Measurements from ENCODE around the gene STAG1. TPM values are rescaled to one million over a fixed set of nuclear protein-coding genes. Genes with fewer than 3 reads are reported as not detected.
"Not testable (repeated sequence)": the region's sequence is repeated elsewhere in the genome, so short reads cannot be mapped to it uniquely, and the experiment has no call there.

The STAG1 gene
- total RNA-seq, 5 donors from 2014 or later (not counting 1 experiment from before 2014, with no cell fraction given) = 38.9 to 52.5 (median 42.7) TPM

DNA sequence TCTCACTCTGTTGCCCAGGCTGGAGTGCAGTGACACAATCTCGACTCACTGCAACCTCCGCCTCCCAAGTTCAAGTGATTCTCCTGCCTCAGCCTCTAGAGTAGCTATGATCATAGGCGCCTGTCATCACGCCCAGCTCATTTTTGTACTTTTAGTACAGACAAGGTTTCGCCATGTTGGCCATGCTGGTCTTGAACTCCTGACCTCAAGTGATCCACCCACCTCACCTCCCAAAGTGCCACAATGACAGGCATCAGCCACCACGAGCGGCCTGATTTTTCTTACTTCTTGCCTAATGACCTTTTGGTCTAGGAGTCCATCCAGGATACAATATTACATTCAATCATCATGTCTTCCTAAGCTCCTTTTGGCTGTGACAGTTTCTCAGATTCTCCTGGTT lies 146.0 kb downstream of the STAG1 start:
- peaks cover 7 to 15% (median 9%) of the 10 kb centered on the region in 3 donors for H3K4me1 Mint-ChIP-seq
- H3K27ac Mint-ChIP-seq; H3K4me3 ChIP-seq (ENCODE audit: control insufficient read depth in 1 of 2, extremely low read depth in 1 of 2, low read length in 1 of 2); H3K27ac ChIP-seq (ENCODE audit: low read length); H3K9me3 Mint-ChIP-seq; H3K27me3 Mint-ChIP-seq; DNase-seq; H3K27me3 ChIP-seq (replicated peaks in 1 of 2; ENCODE audit: control insufficient read depth in 2 of 2, extremely low read depth in 1 of 2, insufficient read depth in 2 of 2, low read length in 1 of 2); H3K4me3 Mint-ChIP-seq; H3K9me3 ChIP-seq; ATAC-seq (replicated peaks in 1 of 4); H3K4me1 ChIP-seq (ENCODE audit: control insufficient read depth in 1 of 2, extremely low read depth in 1 of 2, insufficient read depth in 2 of 2, low read length in 2 of 2); H3K36me3 ChIP-seq (ENCODE audit: control insufficient read depth in 2 of 2, extremely low read depth in 1 of 2, insufficient read depth in 1 of 2, low read length in 1 of 2): not testable (repeated sequence)
- ChIA-PET CTCF (interaction anchor here in 1 of 2 donors (0.7 kb wide), 1 partner anchor 90 kb away, joined by 4 read pairs; no protein-coding TSS in a partner anchor), POLR2A (interaction anchor here in 1 of 2 donors (1.4 kb wide), 1 partner anchor 30 kb away, joined by 3 read pairs; no protein-coding TSS in a partner anchor)
- H3K36me3 Mint-ChIP-seq = peaks cover 39% of the 10 kb centered on the region
- 96% methylated on average over 4 of the region's 7 CpGs for WGBS (ENCODE audit: insufficient coverage)

DNA sequence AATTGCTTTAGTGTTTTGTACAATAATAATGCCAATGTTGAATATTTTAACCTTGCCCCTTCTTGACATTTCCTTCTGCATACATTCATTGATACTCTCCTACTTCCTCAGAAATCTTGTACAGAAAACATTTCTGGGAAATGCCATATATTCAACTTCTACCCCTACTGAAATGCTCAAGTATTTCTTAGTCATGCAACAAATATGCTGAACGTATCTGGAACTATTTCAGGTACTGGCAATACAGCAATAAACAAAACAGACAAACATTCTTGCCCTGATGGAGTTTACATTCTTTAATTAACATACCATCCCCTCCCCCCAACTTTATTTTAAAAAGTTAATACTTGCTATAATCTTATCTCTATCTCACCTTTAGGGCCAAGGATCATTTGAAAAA lies 147.2 kb downstream of the STAG1 start:
- Mint-ChIP-seq H3K27me3 (no peaks in the 10 kb centered on the region), H3K9me3 (no peaks in the 10 kb centered on the region), H3K4me1 (peaks cover 7 to 20% (median 9%) of the 10 kb centered on the region in 3 donors), H3K27ac (peak overlapping the region; percentile 7 to 15), H3K36me3 (peaks cover 40% of the 10 kb centered on the region), H3K4me3 (no peak overlapping the region)
- ATAC-seq (replicated peaks in 1 of 4) (no peak), DNase-seq (no peak)
- H3K27me3 ChIP-seq (replicated peaks in 1 of 2; ENCODE audit: control insufficient read depth in 2 of 2, extremely low read depth in 1 of 2, insufficient read depth in 2 of 2, low read length in 1 of 2) = no peaks in the 10 kb centered on the region
- no peak overlapping the region for H3K4me3 ChIP-seq (ENCODE audit: control insufficient read depth in 1 of 2, extremely low read depth in 1 of 2, low read length in 1 of 2)
- ChIA-PET CTCF (no interaction called here), POLR2A (no interaction called here)
- 82% methylated on average over 1 of the region's 1 CpG for whole genome bisulfite sequencing (ENCODE audit: insufficient coverage)
- no peak overlapping the region for H3K27ac ChIP-seq (ENCODE audit: low read length)
- peaks cover 4 to 13% of the 10 kb centered on the region in 2 donors for H3K36me3 ChIP-seq (ENCODE audit: control insufficient read depth in 2 of 2, extremely low read depth in 1 of 2, insufficient read depth in 1 of 2, low read length in 1 of 2)
- H3K9me3 ChIP-seq = no peaks in the 10 kb centered on the region
- no peaks in the 10 kb centered on the region for H3K4me1 ChIP-seq (ENCODE audit: control insufficient read depth in 1 of 2, extremely low read depth in 1 of 2, insufficient read depth in 2 of 2, low read length in 2 of 2)

DNA sequence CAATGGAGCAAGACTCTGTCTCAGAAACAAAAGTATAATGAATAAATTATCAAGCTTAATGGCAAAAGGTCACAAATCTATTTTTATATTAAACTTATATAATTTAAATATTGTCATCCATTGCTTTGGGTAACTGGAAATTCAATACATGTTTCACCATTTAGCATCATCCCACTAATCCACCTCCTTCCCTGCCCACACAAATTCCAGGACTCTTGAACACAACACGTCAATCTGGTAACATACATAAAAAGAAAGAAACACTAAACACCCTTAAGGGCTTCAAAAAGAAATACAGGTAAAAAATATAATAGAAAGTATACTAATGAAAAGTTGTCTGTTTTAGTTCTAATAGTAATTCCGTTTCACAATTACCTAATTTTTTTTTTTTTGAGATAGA lies 149.4 kb downstream of the STAG1 start:
- WGBS (ENCODE audit: insufficient coverage) = no CpG with 5 or more reads among the region's 2 CpGs
- CTCF ChIA-PET = no interaction called here

DNA sequence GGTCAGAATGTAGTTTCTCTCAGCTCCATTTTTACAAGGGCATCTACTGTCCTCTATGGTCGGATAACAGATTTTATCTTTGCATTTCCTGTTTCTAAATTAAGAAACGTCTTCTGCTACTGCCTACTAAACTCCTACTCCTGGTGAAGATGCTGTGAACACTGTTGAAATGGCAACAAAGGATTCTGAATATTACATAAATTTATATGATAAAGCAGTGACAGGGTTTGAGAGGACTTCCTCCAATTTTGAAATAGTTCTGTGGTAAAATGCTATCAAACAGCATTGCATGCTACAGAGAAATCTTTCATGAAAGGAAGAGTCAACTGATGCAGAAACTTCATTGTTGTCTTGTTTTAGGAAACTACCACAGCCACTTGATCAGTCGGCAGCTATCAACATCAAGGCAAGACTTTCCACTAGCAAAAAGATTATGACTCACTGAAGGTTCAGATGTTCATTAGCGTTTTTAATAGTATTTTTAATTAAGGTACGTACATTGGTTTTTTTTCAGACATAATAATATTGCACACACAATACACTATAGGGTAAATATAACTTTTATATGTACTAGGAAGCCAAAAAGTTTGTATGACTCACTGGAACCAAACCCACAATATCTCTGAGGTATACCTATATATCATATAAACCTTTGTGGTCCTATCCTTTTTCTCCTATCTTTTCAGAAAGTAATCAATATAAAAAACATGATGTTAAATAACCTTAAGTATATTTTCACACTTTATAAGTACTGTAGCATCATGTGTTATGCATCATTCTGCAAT lies 156.1 kb downstream of the STAG1 start:
- no peak overlapping the region for H3K4me3 ChIP-seq (ENCODE audit: control insufficient read depth in 1 of 2, extremely low read depth in 1 of 2, low read length in 1 of 2)
- peaks cover 0 to 7% of the 10 kb centered on the region in 2 donors for H3K36me3 ChIP-seq (ENCODE audit: control insufficient read depth in 2 of 2, extremely low read depth in 1 of 2, insufficient read depth in 1 of 2, low read length in 1 of 2)
- H3K9me3 Mint-ChIP-seq = no peaks in the 10 kb centered on the region
- ATAC-seq (replicated peaks in 1 of 4) = peak in 2 of 4 experiments; percentile 23 to 41
- peaks cover 3 to 5% of the 10 kb centered on the region in 2 experiments for H3K4me1 ChIP-seq (ENCODE audit: control insufficient read depth in 1 of 2, extremely low read depth in 1 of 2, insufficient read depth in 2 of 2, low read length in 2 of 2)
- H3K27ac ChIP-seq (ENCODE audit: low read length) = no peak overlapping the region
- POLR2A ChIA-PET = no interaction called here
- H3K27ac Mint-ChIP-seq = peak overlapping the region; percentile 7 to 11
- CTCF ChIA-PET = no interaction called here
- no peak overlapping the region for H3K4me3 Mint-ChIP-seq
- DNase-seq = peak in 1 of 35 experiments; percentile 10
- H3K27me3 Mint-ChIP-seq = no peaks in the 10 kb centered on the region
- H3K36me3 Mint-ChIP-seq = peaks cover 43% of the 10 kb centered on the region
- H3K27me3 ChIP-seq (replicated peaks in 1 of 2; ENCODE audit: control insufficient read depth in 2 of 2, extremely low read depth in 1 of 2, insufficient read depth in 2 of 2, low read length in 1 of 2) = no peaks in the 10 kb centered on the region
- WGBS (ENCODE audit: insufficient coverage) = no CpG with 5 or more reads among the region's 5 CpGs
- H3K4me1 Mint-ChIP-seq = peaks cover 32 to 45% (median 39%) of the 10 kb centered on the region in 3 donors
- no peaks in the 10 kb centered on the region for H3K9me3 ChIP-seq

More for the DNA sequence above, 149.4 kb downstream of the STAG1 start:
- Mint-ChIP-seq H3K27ac (no peak overlapping the region), H3K36me3 (peaks cover 39% of the 10 kb centered on the region), H3K4me3 (no peak overlapping the region), H3K9me3 (no peaks in the 10 kb centered on the region), H3K27me3 (no peaks in the 10 kb centered on the region), H3K4me1 (peaks cover 14 to 32% (median 17%) of the 10 kb centered on the region in 3 donors)
- peaks cover 0 to 13% of the 10 kb centered on the region in 2 donors for H3K36me3 ChIP-seq (ENCODE audit: control insufficient read depth in 2 of 2, extremely low read depth in 1 of 2, insufficient read depth in 1 of 2, low read length in 1 of 2)
- DNase-seq = no peak
- ATAC-seq (replicated peaks in 1 of 4) = no peak
- H3K4me1 ChIP-seq (ENCODE audit: control insufficient read depth in 1 of 2, extremely low read depth in 1 of 2, insufficient read depth in 2 of 2, low read length in 2 of 2) = no peaks in the 10 kb centered on the region
- POLR2A ChIA-PET = interaction anchor here in 1 of 2 donors (1.0 kb wide), 1 partner anchor 139 kb away, joined by 3 read pairs; no protein-coding TSS in a partner anchor
- H3K9me3 ChIP-seq = no peaks in the 10 kb centered on the region
- no peak overlapping the region for H3K4me3 ChIP-seq (ENCODE audit: control insufficient read depth in 1 of 2, extremely low read depth in 1 of 2, low read length in 1 of 2)
- no peak overlapping the region for H3K27ac ChIP-seq (ENCODE audit: low read length)
- no peaks in the 10 kb centered on the region for H3K27me3 ChIP-seq (replicated peaks in 1 of 2; ENCODE audit: control insufficient read depth in 2 of 2, extremely low read depth in 1 of 2, insufficient read depth in 2 of 2, low read length in 1 of 2)

DNA sequence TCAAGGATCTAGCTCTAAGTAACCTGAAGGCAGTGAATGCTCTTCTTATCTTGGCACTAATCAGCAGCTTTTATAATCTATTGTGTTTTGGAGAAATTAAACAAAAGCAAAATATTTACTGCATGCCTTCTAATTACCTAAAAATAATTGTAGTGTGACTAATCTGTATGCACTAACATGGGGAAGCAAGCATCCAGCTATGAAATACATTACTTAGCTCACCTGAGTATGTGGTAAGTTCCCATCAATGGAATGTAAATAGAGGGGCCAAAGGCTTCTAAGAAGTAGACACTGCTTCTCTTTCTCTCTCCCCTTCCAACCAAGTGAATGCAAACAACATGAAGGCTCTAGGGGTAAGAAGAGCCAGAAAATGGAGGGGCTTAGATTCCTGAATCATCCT lies 165.6 kb downstream of the STAG1 start:
- Histone ChIP-seq H3K9me3 (no peaks in the 10 kb centered on the region), H3K4me1 (ENCODE audit: control insufficient read depth in 1 of 2, extremely low read depth in 1 of 2, insufficient read depth in 2 of 2, low read length in 2 of 2) (no peaks in the 10 kb centered on the region), H3K4me3 (ENCODE audit: control insufficient read depth in 1 of 2, extremely low read depth in 1 of 2, low read length in 1 of 2) (no peak overlapping the region), H3K27ac (ENCODE audit: low read length) (no peak overlapping the region), H3K36me3 (ENCODE audit: control insufficient read depth in 2 of 2, extremely low read depth in 1 of 2, insufficient read depth in 1 of 2, low read length in 1 of 2) (peaks cover 0 to 4% of the 10 kb centered on the region in 2 donors), H3K27me3 (replicated peaks in 1 of 2; ENCODE audit: control insufficient read depth in 2 of 2, extremely low read depth in 1 of 2, insufficient read depth in 2 of 2, low read length in 1 of 2) (no peaks in the 10 kb centered on the region)
- H3K4me1 Mint-ChIP-seq = peaks cover 2 to 4% (median 4%) of the 10 kb centered on the region in 3 donors
- DNase-seq (no peak), ATAC-seq (replicated peaks in 1 of 4) (no peak)
- no peaks in the 10 kb centered on the region for H3K9me3 Mint-ChIP-seq
- H3K36me3 Mint-ChIP-seq = peaks cover 33% of the 10 kb centered on the region
- H3K4me3 Mint-ChIP-seq = no peak overlapping the region
- ChIA-PET CTCF (interaction anchor here in 1 of 2 donors (0.6 kb wide), 1 partner anchor 188 kb away, joined by 3 read pairs; no protein-coding TSS in a partner anchor), POLR2A (interaction anchor here in 1 of 2 donors (0.6 kb wide), 1 partner anchor 1343 kb away, joined by 6 read pairs; no protein-coding TSS in a partner anchor)
- no peak overlapping the region for H3K27ac Mint-ChIP-seq
- no peaks in the 10 kb centered on the region for H3K27me3 Mint-ChIP-seq

DNA sequence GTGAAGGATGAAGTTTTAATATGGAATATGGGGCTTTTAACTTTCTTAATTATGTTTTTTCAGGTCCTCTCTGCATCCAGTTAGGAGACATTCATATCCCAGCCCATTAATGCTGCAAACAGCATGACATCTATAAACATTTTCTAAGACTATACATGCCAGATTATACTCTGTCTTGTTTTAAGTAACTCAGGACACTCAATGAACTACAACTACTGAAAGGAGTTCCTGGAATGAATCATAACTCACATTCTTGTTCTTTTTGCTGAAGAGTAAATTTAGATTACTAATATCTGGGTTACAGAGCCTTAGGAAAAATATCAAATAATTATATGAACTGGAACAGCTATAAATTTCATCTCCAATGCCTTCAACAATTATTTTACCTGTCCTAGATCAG lies 167.4 kb downstream of the STAG1 start:
- Mint-ChIP-seq H3K27ac (no peak overlapping the region), H3K9me3 (no peaks in the 10 kb centered on the region), H3K4me3 (no peak overlapping the region), H3K36me3 (peaks cover 32% of the 10 kb centered on the region), H3K27me3 (no peaks in the 10 kb centered on the region), H3K4me1 (peaks cover 2 to 4% (median 4%) of the 10 kb centered on the region in 3 donors)
- ChIA-PET CTCF (no interaction called here), POLR2A (no interaction called here)
- DNase-seq = no peak
- Histone ChIP-seq H3K9me3 (no peaks in the 10 kb centered on the region), H3K27ac (ENCODE audit: low read length) (no peak overlapping the region), H3K27me3 (replicated peaks in 1 of 2; ENCODE audit: control insufficient read depth in 2 of 2, extremely low read depth in 1 of 2, insufficient read depth in 2 of 2, low read length in 1 of 2) (no peaks in the 10 kb centered on the region), H3K4me3 (ENCODE audit: control insufficient read depth in 1 of 2, extremely low read depth in 1 of 2, low read length in 1 of 2) (no peak overlapping the region), H3K4me1 (ENCODE audit: control insufficient read depth in 1 of 2, extremely low read depth in 1 of 2, insufficient read depth in 2 of 2, low read length in 2 of 2) (no peaks in the 10 kb centered on the region), H3K36me3 (ENCODE audit: control insufficient read depth in 2 of 2, extremely low read depth in 1 of 2, insufficient read depth in 1 of 2, low read length in 1 of 2) (peaks cover 0 to 4% of the 10 kb centered on the region in 2 donors)
- ATAC-seq (replicated peaks in 1 of 4) = no peak

All from T-cell (primary cell).